Measurements from ENCODE around the gene ADH1A. TPM values are rescaled to one million over a fixed set of nuclear protein-coding genes. Genes with fewer than 3 reads are reported as not detected.

ADH1A gene
- total RNA-seq, 2 experiments from 2014 or later = not detected

GRCh38 chr4:99315839-99316238 lies 25.1 kb upstream of the ADH1A start:
- Mint-ChIP-seq H3K4me3 (no peak overlapping the region), H3K27ac (no peak overlapping the region), H3K9me3 (no peaks in the 10 kb centered on the region), H3K27me3 (ENCODE audit: low read depth) (peaks cover 12% of the 10 kb centered on the region), H3K36me3 (ENCODE audit: low read depth) (no peaks in the 10 kb centered on the region), H3K4me1 (ENCODE audit: low read depth) (no peaks in the 10 kb centered on the region)
- DNase-seq = no peak
- CTCF ChIA-PET = no interaction called here
- intact Hi-C loops (cut with micrococcal nuclease) = no loop called here

GRCh38 chr4:99314211-99314610 lies 23.4 kb upstream of the ADH1A start:
- intact Hi-C loops (cut with micrococcal nuclease) = no loop called here
- no peak for DNase-seq
- Mint-ChIP-seq H3K36me3 (ENCODE audit: low read depth) (no peaks in the 10 kb centered on the region), H3K9me3 (no peaks in the 10 kb centered on the region), H3K27ac (no peak overlapping the region), H3K4me3 (no peak overlapping the region), H3K4me1 (ENCODE audit: low read depth) (no peaks in the 10 kb centered on the region), H3K27me3 (ENCODE audit: low read depth) (peaks cover 15% of the 10 kb centered on the region)
- CTCF ChIA-PET = no interaction called here

- CTCF ChIA-PET = no interaction called here
- intact Hi-C loops (cut with micrococcal nuclease) = no loop called here
Observed at GRCh38 chr4:99310389-99310788, 19.6 kb upstream of the ADH1A start.

DNA sequence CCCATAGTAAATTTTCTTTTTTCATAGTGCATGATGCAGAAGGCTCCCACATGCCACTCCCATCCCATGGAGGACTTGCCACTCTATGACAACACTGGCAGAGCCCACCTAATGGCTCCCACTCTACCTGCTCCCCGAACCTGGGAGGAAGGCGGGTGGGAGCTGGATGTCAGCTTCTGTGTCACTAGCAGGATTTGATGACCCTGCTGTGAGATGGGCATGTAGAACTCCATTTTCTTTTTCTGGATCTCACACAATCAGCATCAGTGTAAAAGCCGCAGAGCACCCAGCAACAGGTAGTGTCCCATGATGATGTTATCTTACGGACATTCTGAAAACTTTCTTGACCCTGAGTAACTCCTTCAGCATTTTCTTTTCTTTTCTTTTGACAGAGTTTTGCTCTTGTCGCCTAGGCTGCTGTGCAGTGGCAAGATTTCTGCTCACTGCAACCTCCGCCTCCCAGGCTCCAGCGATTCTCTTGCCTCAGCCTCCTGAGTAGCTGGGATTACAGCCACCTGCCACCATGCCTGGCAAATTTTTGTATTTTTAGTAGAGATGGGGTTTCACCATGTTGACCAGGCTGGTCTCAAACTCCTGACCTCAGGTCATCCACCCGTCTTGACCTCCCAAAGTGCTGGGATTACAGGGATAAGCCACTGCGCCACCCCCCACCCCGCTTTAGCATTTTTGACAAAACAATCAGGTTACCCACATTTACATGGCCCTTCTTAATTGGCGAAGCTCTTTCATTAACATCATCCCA lies 15.0 kb upstream of the ADH1A start:
- H3K9me3 Mint-ChIP-seq = peaks cover 2% of the 10 kb centered on the region
- CTCF ChIA-PET = interaction anchor here (1.3 kb wide), 1 partner anchor 74 kb away, joined by 3 read pairs; no protein-coding TSS in a partner anchor
- no peak overlapping the region for H3K4me3 Mint-ChIP-seq
- peaks cover 5% of the 10 kb centered on the region for H3K27me3 Mint-ChIP-seq (ENCODE audit: low read depth)
- H3K4me1 Mint-ChIP-seq (ENCODE audit: low read depth) = no peaks in the 10 kb centered on the region
- intact Hi-C loops (cut with micrococcal nuclease) = no loop called here
- H3K27ac Mint-ChIP-seq = no peak overlapping the region
- no peaks in the 10 kb centered on the region for H3K36me3 Mint-ChIP-seq (ENCODE audit: low read depth)
- DNase-seq = no peak

More at GRCh38 chr4:99310389-99310788, 19.6 kb upstream of the ADH1A start:
- Mint-ChIP-seq H3K4me1 (ENCODE audit: low read depth) (no peaks in the 10 kb centered on the region), H3K36me3 (ENCODE audit: low read depth) (no peaks in the 10 kb centered on the region), H3K27me3 (ENCODE audit: low read depth) (peaks cover 9% of the 10 kb centered on the region), H3K9me3 (no peaks in the 10 kb centered on the region), H3K27ac (no peak overlapping the region), H3K4me3 (no peak overlapping the region)
- DNase-seq = no peak

GRCh38 chr4:99301376-99302164 lies 10.8 kb upstream of the ADH1A start:
- Mint-ChIP-seq H3K36me3 (ENCODE audit: low read depth) (no peaks in the 10 kb centered on the region), H3K9me3 (peaks cover 14% of the 10 kb centered on the region), H3K27ac (no peak overlapping the region), H3K27me3 (ENCODE audit: low read depth) (no peaks in the 10 kb centered on the region), H3K4me1 (ENCODE audit: low read depth) (no peaks in the 10 kb centered on the region), H3K4me3 (no peak overlapping the region)
- CTCF ChIA-PET = interaction anchor here (0.6 kb wide), 1 partner anchor 37 kb away, joined by 4 read pairs; no protein-coding TSS in a partner anchor
- intact Hi-C loops (cut with micrococcal nuclease) = no loop called here
- DNase-seq = no peak

DNA sequence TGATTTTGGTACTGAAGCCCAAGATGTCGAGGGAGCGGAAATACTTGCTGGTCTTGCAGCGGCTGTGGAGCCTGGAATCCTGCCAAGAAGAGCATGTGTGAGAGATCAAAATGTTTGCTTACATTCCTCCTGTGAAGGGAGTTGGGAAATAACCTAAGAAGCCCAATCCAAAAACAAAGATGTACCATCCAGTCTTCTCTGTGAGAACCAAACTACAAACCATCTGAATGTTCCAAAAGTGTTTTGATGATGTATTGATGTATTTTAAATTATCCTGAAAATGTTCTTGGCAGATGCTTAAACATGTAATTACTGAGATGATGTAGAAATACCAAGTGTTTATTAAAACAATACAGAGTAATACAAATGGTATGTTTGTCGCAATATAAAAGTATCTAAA lies 10.1 kb upstream of the ADH1A start:
- intact Hi-C loops (cut with micrococcal nuclease) = no loop called here
- DNase-seq = no peak
- Mint-ChIP-seq H3K9me3 (peaks cover 17% of the 10 kb centered on the region), H3K4me3 (no peak overlapping the region), H3K27me3 (ENCODE audit: low read depth) (no peaks in the 10 kb centered on the region), H3K27ac (no peak overlapping the region), H3K36me3 (ENCODE audit: low read depth) (no peaks in the 10 kb centered on the region), H3K4me1 (ENCODE audit: low read depth) (no peaks in the 10 kb centered on the region)
- CTCF ChIA-PET = no interaction called here

DNA sequence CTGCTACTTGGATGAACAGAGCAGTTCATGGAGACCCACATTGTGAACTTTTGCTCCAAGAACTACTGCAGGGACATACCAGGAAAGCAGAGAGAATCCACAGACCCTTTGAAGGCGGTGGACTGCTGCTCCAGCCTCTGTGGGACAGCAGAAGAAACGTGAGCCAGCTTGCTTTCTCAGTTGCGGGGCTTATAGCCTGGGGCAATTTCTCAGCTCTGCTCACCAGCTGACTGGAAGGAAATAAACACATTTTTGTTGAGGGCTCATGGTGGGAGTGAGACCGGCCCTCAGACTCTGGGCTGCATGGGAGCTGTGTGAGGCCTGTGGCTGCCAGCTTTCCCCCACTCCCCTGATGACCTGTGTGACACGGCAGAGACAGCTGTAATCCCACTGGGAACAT lies 2.6 kb upstream of the ADH1A start:
- Mint-ChIP-seq H3K27ac (no peak overlapping the region), H3K27me3 (ENCODE audit: low read depth) (peaks cover 7% of the 10 kb centered on the region), H3K9me3 (peaks cover 15% of the 10 kb centered on the region), H3K4me1 (ENCODE audit: low read depth) (no peaks in the 10 kb centered on the region), H3K4me3 (no peak overlapping the region), H3K36me3 (ENCODE audit: low read depth) (no peaks in the 10 kb centered on the region)
- intact Hi-C loops (cut with micrococcal nuclease) = no loop called here
- CTCF ChIA-PET = interaction anchor here (0.5 kb wide), 1 partner anchor 150 kb away, joined by 3 read pairs; no protein-coding TSS in a partner anchor
- DNase-seq = no peak

DNA sequence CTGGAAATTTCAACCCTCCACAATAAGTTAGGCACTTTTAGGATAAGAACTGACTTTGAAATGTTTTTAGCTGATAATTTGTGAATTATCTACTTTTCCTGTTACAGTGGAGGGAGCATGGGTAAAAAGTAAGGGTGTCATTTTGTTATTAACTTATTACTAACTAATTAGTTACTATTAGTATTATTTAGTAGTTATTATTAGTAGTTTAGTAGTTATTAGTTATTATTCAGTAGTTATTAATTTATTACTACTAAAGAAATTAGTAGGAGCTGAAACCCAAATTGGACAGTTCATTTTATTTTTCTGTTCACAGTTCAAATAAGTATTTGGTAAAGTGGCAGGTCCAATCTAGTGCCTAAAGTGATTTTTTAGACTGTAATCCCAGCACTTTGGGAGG lies 5.4 kb downstream of the ADH1A start:
- intact Hi-C loops (cut with micrococcal nuclease) = no loop called here
- CTCF ChIA-PET = no interaction called here
- H3K36me3 Mint-ChIP-seq (ENCODE audit: low read depth) = no peaks in the 10 kb centered on the region
- DNase-seq = no peak
- H3K27ac Mint-ChIP-seq = no peak overlapping the region
- H3K27me3 Mint-ChIP-seq (ENCODE audit: low read depth) = peaks cover 2% of the 10 kb centered on the region
- no peaks in the 10 kb centered on the region for H3K4me1 Mint-ChIP-seq (ENCODE audit: low read depth)
- H3K4me3 Mint-ChIP-seq = no peak overlapping the region
- no peaks in the 10 kb centered on the region for H3K9me3 Mint-ChIP-seq

DNA sequence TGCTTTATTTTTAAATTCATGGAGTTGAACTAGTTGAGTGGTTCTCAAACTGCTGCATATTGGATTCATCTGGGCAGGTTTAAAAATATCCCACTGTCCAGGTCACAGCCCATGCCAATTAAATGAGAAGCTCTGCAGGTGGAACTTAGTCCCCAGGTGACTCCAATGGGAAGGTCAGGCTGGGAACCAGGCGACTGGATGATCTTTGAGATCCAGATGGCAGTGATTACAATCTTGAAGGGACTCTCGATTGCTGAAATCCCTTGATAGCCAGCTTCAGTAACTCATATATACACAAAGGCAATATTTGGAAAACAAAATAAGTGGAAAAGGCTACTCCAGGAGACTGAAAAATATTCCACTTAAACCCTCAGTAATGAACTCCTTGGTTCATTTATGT lies 8.1 kb downstream of the ADH1A start:
- intact Hi-C loops (cut with micrococcal nuclease) = no loop called here
- Mint-ChIP-seq H3K9me3 (no peaks in the 10 kb centered on the region), H3K27ac (no peak overlapping the region), H3K4me1 (ENCODE audit: low read depth) (no peaks in the 10 kb centered on the region), H3K36me3 (ENCODE audit: low read depth) (no peaks in the 10 kb centered on the region), H3K27me3 (ENCODE audit: low read depth) (peaks cover 5% of the 10 kb centered on the region), H3K4me3 (no peak overlapping the region)
- CTCF ChIA-PET = no interaction called here
- DNase-seq = no peak

DNA sequence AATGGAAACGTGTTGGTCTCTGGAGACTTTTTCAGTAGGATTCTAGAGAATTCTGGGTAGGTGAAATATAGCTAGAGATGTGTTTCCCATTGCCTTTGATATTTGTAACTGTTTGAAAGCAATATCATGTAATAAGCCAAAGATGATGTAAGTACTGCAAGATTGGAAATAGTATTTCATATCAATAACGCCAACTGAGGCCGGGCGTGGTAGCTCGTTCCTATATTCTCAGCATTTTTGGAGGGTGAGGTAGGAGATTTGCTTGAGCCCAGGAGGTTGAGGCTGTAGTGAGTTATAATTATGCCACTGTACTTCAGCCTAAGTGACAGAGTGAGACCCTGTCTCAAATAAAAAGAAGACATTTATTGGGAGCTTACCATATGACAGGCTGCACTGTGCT lies 9.5 kb downstream of the ADH1A start:
- no peak for DNase-seq

DNA sequence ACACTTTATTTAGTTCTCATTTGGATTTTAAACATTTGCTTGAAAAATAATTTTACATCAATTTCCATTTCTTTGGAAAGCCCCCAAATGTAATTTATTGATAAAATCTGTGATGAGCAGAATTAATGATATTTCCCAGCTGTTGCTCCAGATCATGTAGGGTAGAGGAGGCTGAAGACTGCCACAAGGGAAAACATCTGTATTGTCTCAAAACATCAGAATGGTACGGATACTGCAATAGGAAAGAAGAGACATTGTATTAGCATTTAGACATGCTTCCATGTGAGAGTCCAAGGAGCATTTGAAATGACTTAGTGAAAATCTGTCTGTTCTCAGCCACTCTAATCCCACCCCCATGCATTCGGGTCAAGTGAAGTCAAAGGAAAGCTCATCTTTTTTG lies 14.4 kb downstream of the ADH1A start:
- DNase-seq = no peak
- H3K4me3 Mint-ChIP-seq = no peak overlapping the region
- H3K9me3 Mint-ChIP-seq = no peaks in the 10 kb centered on the region
- no peak overlapping the region for H3K27ac Mint-ChIP-seq
- CTCF ChIA-PET = no interaction called here
- H3K27me3 Mint-ChIP-seq (ENCODE audit: low read depth) = peaks cover 2% of the 10 kb centered on the region
- H3K36me3 Mint-ChIP-seq (ENCODE audit: low read depth) = no peaks in the 10 kb centered on the region
- no peaks in the 10 kb centered on the region for H3K4me1 Mint-ChIP-seq (ENCODE audit: low read depth)
- intact Hi-C loops (cut with micrococcal nuclease) = no loop called here

More for the DNA sequence above, 9.5 kb downstream of the ADH1A start:
- H3K9me3 Mint-ChIP-seq = no peaks in the 10 kb centered on the region
- H3K27ac Mint-ChIP-seq = no peak overlapping the region
- H3K27me3 Mint-ChIP-seq (ENCODE audit: low read depth) = peaks cover 5% of the 10 kb centered on the region
- H3K4me1 Mint-ChIP-seq (ENCODE audit: low read depth) = no peaks in the 10 kb centered on the region
- H3K4me3 Mint-ChIP-seq = no peak overlapping the region
- intact Hi-C loops (cut with micrococcal nuclease) = no loop called here
- no peaks in the 10 kb centered on the region for H3K36me3 Mint-ChIP-seq (ENCODE audit: low read depth)
- CTCF ChIA-PET = interaction anchor here (0.6 kb wide), 2 partner anchors 12 to 163 kb away, joined by 3 to 4 read pairs; no protein-coding TSS in a partner anchor

DNA sequence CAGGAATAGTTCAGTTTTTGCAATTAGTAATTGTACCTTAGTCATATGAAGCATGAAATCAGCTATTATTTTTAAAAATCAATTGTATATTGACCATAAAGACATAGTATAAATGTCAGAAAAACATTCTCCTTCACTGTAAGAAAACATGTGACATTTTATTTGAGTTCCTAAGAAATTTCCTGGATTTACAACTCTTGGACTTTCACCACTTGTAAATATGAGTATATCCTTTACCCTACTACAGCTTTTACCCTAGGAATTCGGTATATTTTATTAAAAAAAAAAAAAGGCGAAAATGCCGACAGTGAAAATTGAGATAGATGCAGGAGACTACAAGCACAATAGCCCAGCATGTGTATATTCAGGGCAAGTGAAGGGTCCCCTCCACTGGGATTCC lies 14.9 kb downstream of the ADH1A start:
- no peak for DNase-seq
- H3K27me3 Mint-ChIP-seq (ENCODE audit: low read depth) = peaks cover 2% of the 10 kb centered on the region
- no peaks in the 10 kb centered on the region for H3K4me1 Mint-ChIP-seq (ENCODE audit: low read depth)
- intact Hi-C loops (cut with micrococcal nuclease) = no loop called here
- no peak overlapping the region for H3K4me3 Mint-ChIP-seq
- CTCF ChIA-PET = no interaction called here
- H3K9me3 Mint-ChIP-seq = no peaks in the 10 kb centered on the region
- no peak overlapping the region for H3K27ac Mint-ChIP-seq
- H3K36me3 Mint-ChIP-seq (ENCODE audit: low read depth) = no peaks in the 10 kb centered on the region

DNA sequence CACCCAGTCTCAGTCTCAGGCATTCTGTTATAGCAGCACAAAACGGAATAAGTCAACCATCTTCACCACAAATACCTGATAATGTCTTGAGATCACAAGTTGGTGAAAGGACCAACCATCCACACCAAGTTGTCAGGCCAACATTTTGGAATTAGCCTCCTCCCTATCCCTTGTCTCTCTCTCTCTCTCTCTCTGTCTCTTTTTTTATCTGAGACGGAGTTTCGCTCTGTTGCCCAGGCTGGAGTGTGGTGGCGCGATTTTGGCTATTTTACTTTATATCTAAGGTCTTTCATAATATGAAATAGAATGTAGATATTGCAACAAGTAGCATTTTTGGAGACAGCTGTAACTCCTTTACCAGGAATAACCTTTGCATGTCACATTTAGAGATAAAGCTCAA lies 15.7 kb downstream of the ADH1A start:
- H3K27me3 Mint-ChIP-seq (ENCODE audit: low read depth) = peaks cover 4% of the 10 kb centered on the region
- intact Hi-C loops (cut with micrococcal nuclease) = no loop called here
- H3K27ac Mint-ChIP-seq = no peak overlapping the region
- no peaks in the 10 kb centered on the region for H3K4me1 Mint-ChIP-seq (ENCODE audit: low read depth)
- DNase-seq = no peak
- H3K9me3 Mint-ChIP-seq = no peaks in the 10 kb centered on the region
- H3K4me3 Mint-ChIP-seq = no peak overlapping the region
- H3K36me3 Mint-ChIP-seq (ENCODE audit: low read depth) = no peaks in the 10 kb centered on the region
- CTCF ChIA-PET = interaction anchor here (0.7 kb wide), 1 partner anchor 1338 kb away, joined by 3 read pairs; no protein-coding TSS in a partner anchor
